Spleen (tissue), 11 donors: Measurements from ENCODE around the gene SPOP. TPM values are rescaled to one million over a fixed set of nuclear protein-coding genes. Genes with fewer than 3 reads are reported as not detected.

Experiments
- DNase-seq: peaks from one replicate; pipeline ENCODE4 v3.0.0-alpha.2; 2020
- H3K27ac ChIP-seq, 8 donors: fragments of 200-600 bp; sonication (generic) in 7 of 8; 1 replicate in 4 of 8; 2 replicates in 4 of 8; pipeline versions ENCODE4 v1.5.0 to v1.8.0; 2016 to 2021; ENCODE audit warnings: inconsistent platforms in 4 of 8, mild to moderate bottlenecking in 4 of 8, moderate library complexity in 1 of 8
- H3K27me3 ChIP-seq, 7 donors: fragments of 200-600 bp; sonication (generic) in 6 of 7; replicated peaks in 1 of 7; 1 replicate in 4 of 7; 2 replicates in 3 of 7; pipeline versions ENCODE4 v1.5.0 to v1.8.0; 2016 to 2021; ENCODE audit warnings: inconsistent platforms in 3 of 7, mild to moderate bottlenecking in 1 of 7
- H3K36me3 ChIP-seq, 6 donors: fragments of 200-600 bp; sonication (generic) in 5 of 6; 1 replicate in 4 of 6; 2 replicates in 2 of 6; pipeline versions ENCODE4 v1.5.0 to v1.8.0; 2016 to 2021; ENCODE audit warnings: inconsistent platforms in 2 of 6
- H3K4me1 ChIP-seq, 6 donors: fragments of 200-600 bp; sonication (generic) in 5 of 6; 1 replicate in 3 of 6; 2 replicates in 3 of 6; pipeline versions ENCODE4 v1.5.0 to v1.8.0; 2016 to 2021; ENCODE audit warnings: inconsistent platforms in 3 of 6
- H3K4me3 ChIP-seq, 8 donors: fragments of 200-600 bp; sonication (generic) in 7 of 8; 1 replicate in 4 of 8; 2 replicates in 4 of 8; pipeline versions ENCODE4 v1.5.0 to v1.8.0; 2016 to 2021; ENCODE audit warnings: inconsistent platforms in 4 of 8, mild to moderate bottlenecking in 4 of 8, moderate library complexity in 2 of 8
- H3K9me3 ChIP-seq, 8 donors: fragments of 200-600 bp; sonication (generic) in 7 of 8; 1 replicate in 4 of 8; 2 replicates in 4 of 8; pipeline versions ENCODE4 v1.5.0 to v1.8.0; 2016 to 2021; ENCODE audit warnings: inconsistent platforms in 4 of 8
- POLR2A ChIP-seq, 3 donors: fragments of 450-650 bp; IDR thresholded peaks; one replicate each; pipeline ENCODE4 v1.5.1; 2017; ENCODE audit warnings: antibody characterized with exemption in 3 of 3, mild to moderate bottlenecking in 1 of 3
- POLR2AphosphoS5 ChIP-seq, 3 donors: sonication (generic); formaldehyde crosslinking; IDR thresholded peaks; one replicate each; pipeline ENCODE4 v1.5.1; 2017; ENCODE audit warnings: antibody characterized with exemption in 3 of 3
- WGBS, 5 donors: extraction: QIAGEN DNeasy Blood & Tissue Kit in 3 of 5; methylation state at CpG; one replicate each; pipeline versions ENCODE4 v1.1.5 to v1.1.7; 2013 to 2018; 5-methylcytosine and 5-hydroxymethylcytosine counted together
- intact Hi-C: fragments of 100-400 bp; cut with DNase I; formaldehyde crosslinking; loops from one replicate; pipeline ENCODE4 v1.15.0; 2023; ENCODE audit warnings: low total_unique reads
- polyA plus RNA-seq, 3 donors: library from polyadenylated mRNA; stranded (reverse); fragments of 200-250 nt; gene quantifications; one replicate each; pipeline ENCODE4 v1.2.1, GENCODE V29; 2013
- total RNA-seq, 7 donors: library from RNA; depleted of rRNA in 3 of 7; stranded (reverse); fragments of >200 nt in 3 of 7; fragmentation: NEBNext Ultra II Directional in 4 of 7; extraction: Animal tissue kit (Norgen Biotek cat#: 25700) in 4 of 7; gene quantifications; one replicate each; pipeline versions ENCODE4 v1.1.0 to v1.2.1, GENCODE V29; 2016 to 2021
- TF ChIP-seq, protein P1 (sequence below), 11 experiments: fragments of 200-600 bp in 7 of 11; fragments of 450-650 bp in 4 of 11; sonication (generic) in 4 of 11; IDR thresholded peaks in 8 of 11; conservative IDR thresholded peaks in 3 of 11; 1 replicate in 7 of 11; 2 replicates in 4 of 11; pipeline versions ENCODE4 v1.4.0 to v1.8.0; 2016 to 2021; ENCODE audit warnings: antibody characterized with exemption in 11 of 11, inconsistent platforms in 4 of 11, mild to moderate bottlenecking in 1 of 11
- donor health status: healthy with polysubstance abuse.
- donor health status: DM: no; HTN: no; CAD: no; lungs with moderate emphysema.
- donor health status: DM: no; HTN: no; CAD: no.
- donor health status: Bipolar disorder and iron deficiency.
- donor health status: healthy.
- donor health status: DM: no; HTN: no; CAD: no.
- donor health status: DM: yes; HTN: yes; CAD: no.

The SPOP gene
- total and polyA plus RNA-seq, 10 donors: 23.7 to 86.4 (median 67.8) TPM

DNA sequence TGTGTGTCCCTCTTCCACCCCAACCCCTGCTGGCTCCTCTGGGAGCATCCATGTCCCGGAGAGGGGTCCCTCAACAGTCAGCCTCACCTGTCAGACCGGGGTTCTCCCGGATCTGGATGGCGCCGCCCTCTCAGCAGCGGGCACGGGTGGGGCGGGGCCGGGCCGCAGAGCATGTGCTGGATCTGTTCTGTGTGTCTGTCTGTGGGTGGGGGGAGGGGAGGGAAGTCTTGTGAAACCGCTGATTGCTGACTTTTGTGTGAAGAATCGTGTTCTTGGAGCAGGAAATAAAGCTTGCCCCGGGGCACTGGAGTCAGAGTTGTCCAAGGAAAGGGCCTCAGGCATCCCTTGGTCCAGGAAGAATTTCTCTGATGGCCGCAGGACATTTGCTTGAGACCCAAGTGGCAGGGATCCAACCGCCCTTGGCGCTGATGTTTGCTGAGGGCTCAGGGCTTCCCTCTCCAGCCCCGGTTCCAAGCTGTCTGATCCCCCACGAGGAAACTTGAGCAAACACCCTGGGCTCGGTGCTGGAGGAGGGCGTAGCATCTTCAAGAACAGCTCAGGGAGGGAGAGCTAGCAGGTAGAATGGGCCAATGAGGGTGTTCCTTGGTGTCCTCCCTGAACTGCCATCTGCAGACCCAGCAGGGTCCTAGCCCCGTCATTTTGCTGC lies 97.7 kb downstream of the SPOP start:
- TF ChIP-seq POLR2AphosphoS5 (IDR thresholded peaks at IDR 0.05): peak in 1 of 3 donors; percentile 15
- TF ChIP-seq, protein P1, sequence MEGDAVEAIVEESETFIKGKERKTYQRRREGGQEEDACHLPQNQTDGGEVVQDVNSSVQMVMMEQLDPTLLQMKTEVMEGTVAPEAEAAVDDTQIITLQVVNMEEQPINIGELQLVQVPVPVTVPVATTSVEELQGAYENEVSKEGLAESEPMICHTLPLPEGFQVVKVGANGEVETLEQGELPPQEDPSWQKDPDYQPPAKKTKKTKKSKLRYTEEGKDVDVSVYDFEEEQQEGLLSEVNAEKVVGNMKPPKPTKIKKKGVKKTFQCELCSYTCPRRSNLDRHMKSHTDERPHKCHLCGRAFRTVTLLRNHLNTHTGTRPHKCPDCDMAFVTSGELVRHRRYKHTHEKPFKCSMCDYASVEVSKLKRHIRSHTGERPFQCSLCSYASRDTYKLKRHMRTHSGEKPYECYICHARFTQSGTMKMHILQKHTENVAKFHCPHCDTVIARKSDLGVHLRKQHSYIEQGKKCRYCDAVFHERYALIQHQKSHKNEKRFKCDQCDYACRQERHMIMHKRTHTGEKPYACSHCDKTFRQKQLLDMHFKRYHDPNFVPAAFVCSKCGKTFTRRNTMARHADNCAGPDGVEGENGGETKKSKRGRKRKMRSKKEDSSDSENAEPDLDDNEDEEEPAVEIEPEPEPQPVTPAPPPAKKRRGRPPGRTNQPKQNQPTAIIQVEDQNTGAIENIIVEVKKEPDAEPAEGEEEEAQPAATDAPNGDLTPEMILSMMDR (IDR thresholded peaks at IDR 0.05 in 8 of 11, conservative IDR thresholded peaks at IDR 0.05 in 3 of 11): no peak
- 76 to 88% (median 82%) methylated on average over 15 to 21 of the region's 21 CpGs for WGBS, 5 donors
- DNase-seq: no peak
- H3K27me3 ChIP-seq: peaks cover 0 to 37% (median 23%) of the 10 kb centered on the region in 7 donors
- peaks cover 10 to 24% (median 19%) of the 10 kb centered on the region in 6 donors for H3K4me1 ChIP-seq
- intact Hi-C loops: no loop called here
- H3K9me3 ChIP-seq: no peaks in the 10 kb centered on the region
- no peak overlapping the region for H3K4me3 ChIP-seq
- no peak overlapping the region for H3K27ac ChIP-seq
- no peaks in the 10 kb centered on the region for H3K36me3 ChIP-seq

DNA sequence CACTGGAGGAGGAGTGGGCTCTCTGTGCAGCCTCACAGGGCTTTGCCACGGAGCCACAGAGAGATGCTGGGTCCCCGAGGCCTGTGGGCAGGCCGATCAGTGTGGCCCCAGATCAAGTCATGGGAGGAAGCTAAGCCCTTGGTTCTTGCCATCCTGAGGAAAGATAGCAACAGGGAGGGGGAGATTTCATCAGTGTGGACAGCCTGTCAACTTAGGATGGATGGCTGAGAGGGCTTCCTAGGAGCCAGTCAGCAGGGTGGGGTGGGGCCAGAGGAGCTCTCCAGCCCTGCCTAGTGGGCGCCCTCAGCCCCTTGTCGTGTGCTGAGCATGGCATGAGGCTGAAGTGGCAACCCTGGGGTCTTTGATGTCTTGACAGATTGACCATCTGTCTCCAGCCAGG lies 98.4 kb downstream of the SPOP start:
- WGBS, 5 donors: 78 to 97% (median 85%) methylated on average over 3 to 5 of the region's 5 CpGs
- intact Hi-C loops: no loop called here

DNA sequence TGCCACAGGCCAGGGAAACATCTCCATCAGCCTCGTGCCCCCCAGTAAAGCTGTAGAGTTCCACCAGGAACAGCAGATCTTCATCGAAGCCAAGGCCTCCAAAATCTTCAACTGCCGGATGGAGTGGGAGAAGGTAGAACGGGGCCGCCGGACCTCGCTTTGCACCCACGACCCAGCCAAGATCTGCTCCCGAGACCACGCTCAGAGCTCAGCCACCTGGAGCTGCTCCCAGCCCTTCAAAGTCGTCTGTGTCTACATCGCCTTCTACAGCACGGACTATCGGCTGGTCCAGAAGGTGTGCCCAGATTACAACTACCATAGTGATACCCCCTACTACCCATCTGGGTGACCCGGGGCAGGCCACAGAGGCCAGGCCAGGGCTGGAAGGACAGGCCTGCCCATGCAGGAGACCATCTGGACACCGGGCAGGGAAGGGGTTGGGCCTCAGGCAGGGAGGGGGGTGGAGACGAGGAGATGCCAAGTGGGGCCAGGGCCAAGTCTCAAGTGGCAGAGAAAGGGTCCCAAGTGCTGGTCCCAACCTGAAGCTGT lies 98.9 kb downstream of the SPOP start:
- Histone ChIP-seq H3K27me3 (peaks cover 0 to 48% (median 29%) of the 10 kb centered on the region in 7 donors), H3K36me3 (no peaks in the 10 kb centered on the region), H3K4me3 (no peak overlapping the region), H3K27ac (no peak overlapping the region), H3K4me1 (peaks cover 10 to 32% (median 26%) of the 10 kb centered on the region in 6 donors), H3K9me3 (no peaks in the 10 kb centered on the region)
- intact Hi-C loops: no loop called here
- no peak for DNase-seq
- 89 to 95% (median 92%) methylated on average over 15 to 17 of the region's 17 CpGs for WGBS, 5 donors
- TF ChIP-seq, protein P1 (IDR thresholded peaks at IDR 0.05 in 8 of 11, conservative IDR thresholded peaks at IDR 0.05 in 3 of 11): no peak
- TF ChIP-seq POLR2AphosphoS5 (IDR thresholded peaks at IDR 0.05) (no peak), POLR2A (IDR thresholded peaks at IDR 0.05) (no peak)

More for the DNA sequence above, 98.4 kb downstream of the SPOP start:
- Histone ChIP-seq H3K36me3 (no peaks in the 10 kb centered on the region), H3K4me1 (peaks cover 10 to 30% (median 24%) of the 10 kb centered on the region in 6 donors), H3K9me3 (no peaks in the 10 kb centered on the region), H3K27me3 (peaks cover 0 to 43% (median 26%) of the 10 kb centered on the region in 7 donors), H3K4me3 (no peak overlapping the region), H3K27ac (no peak overlapping the region)
- no peak for DNase-seq
- TF ChIP-seq POLR2AphosphoS5 (IDR thresholded peaks at IDR 0.05) (no peak), POLR2A (IDR thresholded peaks at IDR 0.05) (no peak)
- TF ChIP-seq, protein P1 (IDR thresholded peaks at IDR 0.05 in 8 of 11, conservative IDR thresholded peaks at IDR 0.05 in 3 of 11): no peak

DNA sequence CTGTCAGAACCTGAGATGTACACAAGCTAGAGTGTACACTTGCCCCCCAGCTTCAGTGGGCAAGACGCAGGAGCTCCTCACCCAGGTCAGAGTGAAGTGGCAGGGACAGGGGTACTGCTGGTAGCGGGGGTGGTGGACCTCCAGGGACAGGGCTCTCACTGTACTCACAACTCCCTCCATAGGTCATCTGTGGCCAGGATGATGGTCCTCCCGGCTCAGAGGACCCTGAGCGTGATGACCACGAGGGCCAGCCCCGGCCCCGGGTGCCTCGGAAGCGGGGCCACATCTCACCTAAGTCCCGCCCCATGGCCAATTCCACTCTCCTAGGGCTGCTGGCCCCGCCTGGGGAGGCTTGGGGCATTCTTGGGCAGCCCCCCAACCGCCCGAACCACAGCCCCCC lies 99.5 kb downstream of the SPOP start:
- H3K9me3 ChIP-seq: no peaks in the 10 kb centered on the region
- H3K4me1 ChIP-seq: peaks cover 10 to 34% (median 26%) of the 10 kb centered on the region in 6 donors
- no peak for DNase-seq
- peaks cover 0 to 54% (median 29%) of the 10 kb centered on the region in 7 donors for H3K27me3 ChIP-seq
- TF ChIP-seq, protein P1 (IDR thresholded peaks at IDR 0.05 in 8 of 11, conservative IDR thresholded peaks at IDR 0.05 in 3 of 11): no peak
- TF ChIP-seq POLR2A (IDR thresholded peaks at IDR 0.05) (no peak), POLR2AphosphoS5 (IDR thresholded peaks at IDR 0.05) (no peak)
- WGBS, 5 donors: 71 to 98% (median 90%) methylated on average over 2 to 13 of the region's 13 CpGs
- no peak overlapping the region for H3K4me3 ChIP-seq
- intact Hi-C loops: no loop called here
- no peaks in the 10 kb centered on the region for H3K36me3 ChIP-seq
- H3K27ac ChIP-seq: no peak overlapping the region
